CD14-positive monocyte (primary cell): ENCODE data around the gene TMEM19. TPM values are rescaled to one million over a fixed set of nuclear protein-coding genes. Genes with fewer than 3 reads are reported as not detected.

Source experiments
- DNase-seq, 3 donors: peaks; one replicate each; pipeline ENCODE4 v3.0.0-alpha.2; 2011 to 2022
- H2AFZ ChIP-seq: 2 replicates; pipeline ENCODE4 v1.6.0; 2012; ENCODE audit warnings: mild to moderate bottlenecking, low read depth, low read length, inconsistent platforms; ENCODE audit not compliant: insufficient read depth, poor library complexity, severe bottlenecking
- H3K27ac ChIP-seq, 2 donors: 1 replicate in 1 of 2; 2 replicates in 1 of 2; pipeline ENCODE4 v1.5.1; 2012 to 2013; ENCODE audit warnings: low read length in 2 of 2, control low read depth in 1 of 2, inconsistent platforms in 1 of 2, low read depth in 1 of 2, mild to moderate bottlenecking in 1 of 2
- H3K27me3 ChIP-seq, 2 donors: one replicate each; pipeline versions ENCODE4 v1.6.0 to v1.6.1; 2011 to 2013; ENCODE audit warnings: low read length in 2 of 2; ENCODE audit not compliant: control insufficient read depth in 2 of 2, insufficient read depth in 2 of 2
- H3K36me3 ChIP-seq, 2 donors: replicated peaks in 1 of 2; 1 replicate in 1 of 2; 2 replicates in 1 of 2; pipeline versions ENCODE4 v1.5.1 to v1.6.1; 2012 to 2013; ENCODE audit warnings: low read length in 2 of 2, control low read depth in 1 of 2, inconsistent platforms in 1 of 2, mild to moderate bottlenecking in 1 of 2; ENCODE audit not compliant: insufficient read depth in 2 of 2, control insufficient read depth in 1 of 2
- H3K4me1 ChIP-seq, 2 donors: 1 replicate in 1 of 2; 2 replicates in 1 of 2; pipeline versions ENCODE4 v1.5.1 to v1.6.1; 2012 to 2013; ENCODE audit warnings: low read length in 2 of 2, control low read depth in 1 of 2, inconsistent platforms in 1 of 2, mild to moderate bottlenecking in 1 of 2, moderate library complexity in 1 of 2; ENCODE audit not compliant: insufficient read depth in 2 of 2, control insufficient read depth in 1 of 2
- H3K4me2 ChIP-seq: replicated peaks from 2 replicates; pipeline ENCODE3; 2012; ENCODE audit warnings: low read length, moderate library complexity, mild to moderate bottlenecking; ENCODE audit not compliant: poor library complexity, severe bottlenecking; ENCODE audit errors: extremely low read depth
- H3K4me3 ChIP-seq, 3 experiments: fragments of 200-600 bp in 1 of 3; sonication (generic) in 1 of 3; replicated peaks in 1 of 3; 1 replicate in 2 of 3; 2 replicates in 1 of 3; pipeline ENCODE4 v1.5.1; 2011 to 2013; ENCODE audit warnings: low read length in 3 of 3, mild to moderate bottlenecking in 3 of 3, control low read depth in 2 of 3, low read depth in 2 of 3, inconsistent platforms in 1 of 3, moderate library complexity in 1 of 3
- H3K79me2 ChIP-seq: 2 replicates; pipeline ENCODE4 v1.6.0; 2012; ENCODE audit warnings: mild to moderate bottlenecking, control low read depth, inconsistent platforms, low read length, moderate library complexity; ENCODE audit not compliant: insufficient read depth
- H3K9ac ChIP-seq: 2 replicates; pipeline ENCODE4 v1.6.0; 2017; ENCODE audit warnings: low read length, mild to moderate bottlenecking; ENCODE audit not compliant: insufficient read depth, poor library complexity, severe bottlenecking
- H3K9me3 ChIP-seq, 2 donors: replicated peaks in 1 of 2; 1 replicate in 1 of 2; 2 replicates in 1 of 2; pipeline versions ENCODE4 v1.5.1 to v1.6.1; 2012 to 2013; ENCODE audit warnings: low read length in 2 of 2, control low read depth in 1 of 2; ENCODE audit not compliant: control insufficient read depth in 1 of 2, insufficient read depth in 1 of 2
- H4K20me1 ChIP-seq: 2 replicates; pipeline ENCODE4 v1.6.0; 2012; ENCODE audit warnings: mild to moderate bottlenecking, low read length, control low read depth, moderate library complexity; ENCODE audit not compliant: insufficient read depth
- H3K27ac Mint-ChIP-seq, 7 donors: one replicate each; pipeline ENCODE4 v1.8.0; 2020; ENCODE audit warnings: mild to moderate bottlenecking in 7 of 7, mixed read lengths in 7 of 7, moderate library complexity in 6 of 7, inconsistent platforms in 2 of 7
- H3K27me3 Mint-ChIP-seq, 3 donors: one replicate each; pipeline ENCODE4 v1.8.0; 2021 to 2022; ENCODE audit warnings: low read depth in 3 of 3, mild to moderate bottlenecking in 3 of 3, mixed read lengths in 3 of 3, moderate library complexity in 3 of 3, inconsistent platforms in 1 of 3
- H3K36me3 Mint-ChIP-seq, 2 donors: one replicate each; pipeline ENCODE4 v1.8.0; 2020; ENCODE audit warnings: mixed read lengths in 2 of 2, inconsistent platforms in 1 of 2, mild to moderate bottlenecking in 1 of 2
- H3K4me1 Mint-ChIP-seq: one replicate; pipeline ENCODE4 v1.8.0; 2020; ENCODE audit warnings: mild to moderate bottlenecking, mixed read lengths
- H3K4me3 Mint-ChIP-seq, 2 donors: one replicate each; pipeline ENCODE4 v1.8.0; 2020; ENCODE audit warnings: mild to moderate bottlenecking in 2 of 2, mixed read lengths in 2 of 2, moderate library complexity in 1 of 2
- H3K9me3 Mint-ChIP-seq, 7 donors: one replicate each; pipeline ENCODE4 v1.8.0; 2020 to 2022; ENCODE audit warnings: mixed read lengths in 7 of 7, mild to moderate bottlenecking in 6 of 7, moderate library complexity in 6 of 7, inconsistent platforms in 2 of 7
- WGBS: methylation state at CpG from one replicate; pipeline ENCODE4 v1.1.5; 2013; ENCODE audit warnings: missing lambda C conversion rate; ENCODE audit not compliant: insufficient coverage; 5-methylcytosine and 5-hydroxymethylcytosine counted together
- intact Hi-C, 2 donors: fragments of 100-400 bp; cut with micrococcal nuclease; formaldehyde crosslinking; loops; one replicate each; pipeline versions ENCODE4 v1.15.0 to v1.15.1; 2023
- polyA plus RNA-seq, 3 donors: library from polyadenylated mRNA; depleted of rRNA in 1 of 3; unstranded in 2 of 3; stranded (reverse) in 1 of 3; fragments of 300-500 nt in 2 of 3; fragments of >200 nt in 1 of 3; fragmentation: Illumina TruSeq in 2 of 3; gene quantifications; 1 replicate in 2 of 3; 2 replicates in 1 of 3; pipeline ENCODE4 v1.2.3, GENCODE V29; 2012 to 2021
- TF ChIP-seq, protein P1 (sequence below): fragments of 200-600 bp; IDR thresholded peaks from one replicate; pipeline ENCODE4 v1.8.0; 2022; ENCODE audit warnings: antibody characterized with exemption, mild to moderate bottlenecking

Gene TMEM19
- polyA plus RNA-seq, 3 donors, result 9.1 to 39.7 (median 25.4) TPM

DNA sequence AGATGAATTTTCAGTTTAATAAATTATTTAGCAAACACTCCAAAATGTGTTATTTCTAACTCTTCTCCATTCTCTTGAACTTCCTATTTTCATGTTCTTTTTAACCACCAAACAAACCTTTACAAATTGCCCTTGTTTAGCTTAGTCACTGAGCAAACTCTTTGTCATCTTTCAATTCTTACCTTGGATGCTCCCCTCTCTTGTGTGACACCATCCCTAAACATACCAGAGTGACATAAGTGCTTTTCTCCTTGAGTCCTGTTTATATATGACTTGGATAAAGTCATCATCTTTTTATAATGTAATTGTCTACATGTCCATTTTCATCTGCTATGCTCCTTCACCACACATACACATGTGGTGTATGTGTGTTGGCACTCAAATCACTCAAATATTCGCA lies 3.4 kb upstream of the TMEM19 start:
- Histone ChIP-seq H2AFZ (no peak overlapping the region), H3K9me3 (no peaks in the 10 kb centered on the region), H3K36me3 (no peaks in the 10 kb centered on the region), H4K20me1 (no peaks in the 10 kb centered on the region), H3K4me1 (peaks cover 18 to 32% of the 10 kb centered on the region in 2 donors), H3K27me3 (no peaks in the 10 kb centered on the region), H3K4me2 (no peak overlapping the region), H3K27ac (no peak overlapping the region), H3K79me2 (peaks cover 7% of the 10 kb centered on the region), H3K9ac (no peak overlapping the region), H3K4me3 (no peak overlapping the region)
- H3K4me1 Mint-ChIP-seq, result peaks cover 13% of the 10 kb centered on the region
- no peak overlapping the region for H3K4me3 Mint-ChIP-seq
- H3K36me3 Mint-ChIP-seq, result no peaks in the 10 kb centered on the region
- TF ChIP-seq, protein P1, sequence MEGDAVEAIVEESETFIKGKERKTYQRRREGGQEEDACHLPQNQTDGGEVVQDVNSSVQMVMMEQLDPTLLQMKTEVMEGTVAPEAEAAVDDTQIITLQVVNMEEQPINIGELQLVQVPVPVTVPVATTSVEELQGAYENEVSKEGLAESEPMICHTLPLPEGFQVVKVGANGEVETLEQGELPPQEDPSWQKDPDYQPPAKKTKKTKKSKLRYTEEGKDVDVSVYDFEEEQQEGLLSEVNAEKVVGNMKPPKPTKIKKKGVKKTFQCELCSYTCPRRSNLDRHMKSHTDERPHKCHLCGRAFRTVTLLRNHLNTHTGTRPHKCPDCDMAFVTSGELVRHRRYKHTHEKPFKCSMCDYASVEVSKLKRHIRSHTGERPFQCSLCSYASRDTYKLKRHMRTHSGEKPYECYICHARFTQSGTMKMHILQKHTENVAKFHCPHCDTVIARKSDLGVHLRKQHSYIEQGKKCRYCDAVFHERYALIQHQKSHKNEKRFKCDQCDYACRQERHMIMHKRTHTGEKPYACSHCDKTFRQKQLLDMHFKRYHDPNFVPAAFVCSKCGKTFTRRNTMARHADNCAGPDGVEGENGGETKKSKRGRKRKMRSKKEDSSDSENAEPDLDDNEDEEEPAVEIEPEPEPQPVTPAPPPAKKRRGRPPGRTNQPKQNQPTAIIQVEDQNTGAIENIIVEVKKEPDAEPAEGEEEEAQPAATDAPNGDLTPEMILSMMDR, result no peak
- no CpG with 5 or more reads among the region's 1 CpG for WGBS
- H3K27me3 Mint-ChIP-seq, result peaks cover 0 to 2% (median 0%) of the 10 kb centered on the region in 3 donors
- H3K27ac Mint-ChIP-seq, result no peak overlapping the region
- peaks cover 0 to 2% (median 0%) of the 10 kb centered on the region in 7 donors for H3K9me3 Mint-ChIP-seq
- DNase-seq, result peak in 1 of 3 donors; percentile 27
- intact Hi-C loops, result loop anchor here in 1 of 2 donors (10.0 kb wide), 1 partner anchor 72 kb away; the partner anchor contains the start of gene RAB21

DNA sequence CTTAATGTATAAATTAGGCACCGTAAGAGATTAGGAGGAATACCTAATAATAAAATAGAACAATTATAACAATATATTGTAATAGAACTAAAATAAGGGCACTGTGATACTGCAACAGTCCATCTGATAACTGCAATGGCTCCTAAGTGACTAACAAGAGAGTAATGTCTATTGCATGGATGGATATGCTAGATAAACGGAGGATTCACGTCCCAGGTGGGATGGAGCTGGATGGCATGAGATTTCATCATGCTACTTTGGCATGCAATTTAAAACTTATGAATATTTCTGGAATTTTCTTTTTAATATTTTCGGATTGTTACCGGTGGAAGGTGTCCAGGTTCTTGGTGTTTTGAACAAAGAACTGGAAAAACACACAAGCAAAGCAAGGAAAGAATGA lies 2.2 kb upstream of the TMEM19 start:
- no peak overlapping the region for H3K9ac ChIP-seq
- H3K27me3 ChIP-seq, result no peaks in the 10 kb centered on the region
- no peak overlapping the region for H3K4me3 ChIP-seq
- H3K9me3 ChIP-seq, result no peaks in the 10 kb centered on the region
- TF ChIP-seq, protein P1, result no peak
- H3K36me3 ChIP-seq, result no peaks in the 10 kb centered on the region
- H3K79me2 ChIP-seq, result peaks cover 17% of the 10 kb centered on the region
- H4K20me1 ChIP-seq, result no peaks in the 10 kb centered on the region
- no peak overlapping the region for H3K4me2 ChIP-seq
- Mint-ChIP-seq H3K9me3 (peaks cover 0 to 2% (median 0%) of the 10 kb centered on the region in 7 donors), H3K27ac (no peak overlapping the region), H3K4me1 (peaks cover 21% of the 10 kb centered on the region), H3K36me3 (no peaks in the 10 kb centered on the region), H3K4me3 (no peak overlapping the region), H3K27me3 (peaks cover 0 to 2% (median 0%) of the 10 kb centered on the region in 3 donors)
- peaks cover 30 to 43% of the 10 kb centered on the region in 2 donors for H3K4me1 ChIP-seq
- 100% methylated on average over 4 of the region's 5 CpGs for WGBS
- H2AFZ ChIP-seq, result peak overlapping the region; percentile 65
- no peak for DNase-seq
- H3K27ac ChIP-seq, result no peak overlapping the region
- intact Hi-C loops, result loop anchor here in 1 of 2 donors (10.0 kb wide), 1 partner anchor 71 kb away; the partner anchor contains the start of gene RAB21
